Vagina (tissue), 2 donors: Measurements from ENCODE around the gene MRPS21.

Experiments used
- CTCF ChIP-seq, 3 experiments: fragments of 450-650 bp in 2 of 3; fragments of 200-600 bp in 1 of 3; sonication (generic) in 1 of 3; IDR thresholded peaks; one replicate each; pipeline ENCODE4 v1.5.1; 2017 to 2019; ENCODE audit warnings: antibody characterized with exemption in 3 of 3, mild to moderate bottlenecking in 2 of 3, moderate library complexity in 2 of 3
- POLR2AphosphoS5 ChIP-seq, 2 donors: sonication (generic); formaldehyde crosslinking; IDR thresholded peaks; one replicate each; pipeline ENCODE4 v1.9.0; 2017; ENCODE audit warnings: antibody characterized with exemption in 2 of 2, mild to moderate bottlenecking in 2 of 2, low read depth in 1 of 2; ENCODE audit not compliant: insufficient read depth in 1 of 2

DNA sequence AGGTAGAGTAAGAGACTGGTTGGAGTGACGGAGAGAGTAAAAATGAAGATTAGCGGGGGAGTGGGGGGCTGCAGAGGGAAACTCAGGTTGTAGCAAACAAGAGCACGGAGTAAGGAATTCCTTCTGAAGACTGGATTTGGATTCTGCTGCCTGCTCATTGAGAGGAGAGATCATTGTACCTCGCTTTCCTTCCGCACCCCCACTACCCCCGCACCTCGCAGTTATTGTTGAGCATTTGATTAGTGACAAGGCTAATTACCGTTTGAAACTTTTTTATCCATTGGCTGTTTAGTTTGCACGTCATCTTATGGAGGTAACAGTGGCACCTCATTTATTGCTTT, 28.1 kb downstream of the MRPS21 start:
- TF ChIP-seq CTCF (IDR thresholded peaks at IDR 0.05) (no peak), POLR2AphosphoS5 (IDR thresholded peaks at IDR 0.05; ENCODE audit: insufficient read depth in 1 of 2, low read depth in 1 of 2) (no peak)
